Fibroblast of pulmonary artery (primary cell): ENCODE data around the gene DEFB125.
"Not testable (repeated sequence)": the region's sequence is repeated elsewhere in the genome, so short reads cannot be mapped to it uniquely, and the experiment has no call there.

ENCODE experiments used
- DNase-seq: peaks from one replicate; pipeline ENCODE4 v3.0.0-alpha.2; 2010; ENCODE audit warnings: low read depth
- H3K4me3 ChIP-seq: replicated peaks from 2 replicates; pipeline ENCODE4 v1.5.1; 2011; ENCODE audit warnings: low read depth, mild to moderate bottlenecking, control low read depth, low read length, moderate library complexity
- TF ChIP-seq, protein P1 (sequence below): IDR thresholded peaks from 2 replicates; pipeline ENCODE4 v1.5.1; 2011; ENCODE audit warnings: mild to moderate bottlenecking, control low read depth, low read length, inconsistent platforms; ENCODE audit errors: missing control alignments

The DEFB125 gene

DNA sequence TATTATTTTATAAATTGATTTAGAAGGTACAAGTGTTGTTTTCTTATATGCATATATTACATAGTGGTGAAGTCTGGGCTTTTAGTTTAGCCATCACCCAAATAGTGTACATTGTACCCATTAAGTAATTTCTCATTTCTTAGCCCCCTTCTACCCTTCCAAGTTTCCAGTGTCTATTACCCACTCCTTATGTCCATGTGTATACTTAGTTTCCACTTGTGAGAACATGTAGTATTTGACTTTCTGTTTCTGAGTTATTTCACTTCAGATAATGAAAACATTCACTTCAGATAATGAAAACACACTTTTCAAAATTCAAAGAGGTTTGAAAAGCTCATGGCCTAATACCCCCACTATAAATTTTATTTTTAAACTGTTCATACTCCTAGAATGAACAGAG, 14.5 kb downstream of the DEFB125 start:
- H3K4me3 ChIP-seq, result no peak overlapping the region
- DNase-seq, result no peak
- TF ChIP-seq, protein P1, sequence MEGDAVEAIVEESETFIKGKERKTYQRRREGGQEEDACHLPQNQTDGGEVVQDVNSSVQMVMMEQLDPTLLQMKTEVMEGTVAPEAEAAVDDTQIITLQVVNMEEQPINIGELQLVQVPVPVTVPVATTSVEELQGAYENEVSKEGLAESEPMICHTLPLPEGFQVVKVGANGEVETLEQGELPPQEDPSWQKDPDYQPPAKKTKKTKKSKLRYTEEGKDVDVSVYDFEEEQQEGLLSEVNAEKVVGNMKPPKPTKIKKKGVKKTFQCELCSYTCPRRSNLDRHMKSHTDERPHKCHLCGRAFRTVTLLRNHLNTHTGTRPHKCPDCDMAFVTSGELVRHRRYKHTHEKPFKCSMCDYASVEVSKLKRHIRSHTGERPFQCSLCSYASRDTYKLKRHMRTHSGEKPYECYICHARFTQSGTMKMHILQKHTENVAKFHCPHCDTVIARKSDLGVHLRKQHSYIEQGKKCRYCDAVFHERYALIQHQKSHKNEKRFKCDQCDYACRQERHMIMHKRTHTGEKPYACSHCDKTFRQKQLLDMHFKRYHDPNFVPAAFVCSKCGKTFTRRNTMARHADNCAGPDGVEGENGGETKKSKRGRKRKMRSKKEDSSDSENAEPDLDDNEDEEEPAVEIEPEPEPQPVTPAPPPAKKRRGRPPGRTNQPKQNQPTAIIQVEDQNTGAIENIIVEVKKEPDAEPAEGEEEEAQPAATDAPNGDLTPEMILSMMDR, result no peak

DNA sequence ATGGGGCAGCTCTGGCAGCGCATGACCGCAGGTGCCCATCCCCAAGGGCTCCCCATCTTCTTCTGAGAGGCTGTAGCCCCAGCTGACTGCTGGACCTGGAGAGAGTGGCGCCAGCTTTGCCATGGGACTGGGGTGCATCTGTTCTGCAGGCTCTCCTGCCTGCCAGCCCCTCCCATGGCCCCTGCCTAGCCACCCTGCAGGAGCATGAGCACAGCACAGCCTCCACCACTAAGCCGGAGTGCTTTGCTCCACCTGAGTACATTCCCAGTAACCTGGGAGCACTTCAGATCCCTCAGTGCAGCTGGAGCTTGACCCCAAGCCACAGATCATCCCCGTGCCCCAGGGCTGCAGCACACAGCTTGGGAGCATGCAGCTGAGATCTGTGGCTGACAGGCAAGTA, 16.0 kb downstream of the DEFB125 start:
- H3K4me3 ChIP-seq, result no peak overlapping the region
- DNase-seq, result no peak
- TF ChIP-seq, protein P1, result no peak

DNA sequence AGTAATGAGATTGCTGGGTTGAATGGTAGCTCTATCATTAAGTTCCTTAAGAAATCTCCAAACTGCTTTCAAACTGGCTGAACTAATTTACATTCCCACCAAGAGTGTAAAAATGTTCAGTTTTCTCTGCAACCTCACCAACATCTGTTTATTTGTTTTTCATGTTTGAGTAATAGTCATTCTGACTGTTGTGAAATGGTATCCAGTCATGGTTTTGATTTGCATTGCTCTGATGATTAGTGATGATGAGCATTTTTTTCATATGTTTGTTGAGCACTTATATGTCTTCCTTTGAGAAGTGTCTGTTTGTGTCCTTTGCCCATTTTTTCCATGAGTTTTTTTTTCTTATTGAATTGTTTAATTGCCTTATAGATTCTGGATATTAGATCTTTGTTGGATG, 24.9 kb downstream of the DEFB125 start:
- TF ChIP-seq, protein P1, result no peak
- DNase-seq, result no peak
- H3K4me3 ChIP-seq, result no peak overlapping the region

DNA sequence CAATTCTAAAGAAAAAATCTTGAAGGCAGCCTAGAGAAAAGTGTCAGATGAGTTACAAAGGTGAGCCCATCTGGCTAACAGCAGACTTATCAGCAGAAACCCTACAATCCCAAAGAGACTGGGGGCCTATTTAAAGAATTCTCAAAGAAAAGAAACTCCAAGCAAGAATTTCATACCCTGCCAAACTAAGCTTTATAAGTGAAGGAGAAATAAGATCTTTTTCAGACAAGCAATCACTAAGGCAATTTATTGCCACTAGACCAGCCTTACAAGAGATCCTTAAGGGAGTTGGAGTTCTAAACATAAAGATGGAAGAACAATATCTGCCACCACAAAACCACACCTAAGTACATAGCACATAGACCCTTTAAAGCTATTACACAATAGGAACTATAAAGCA, 30.0 kb downstream of the DEFB125 start:
- TF ChIP-seq, protein P1, result no peak

DNA sequence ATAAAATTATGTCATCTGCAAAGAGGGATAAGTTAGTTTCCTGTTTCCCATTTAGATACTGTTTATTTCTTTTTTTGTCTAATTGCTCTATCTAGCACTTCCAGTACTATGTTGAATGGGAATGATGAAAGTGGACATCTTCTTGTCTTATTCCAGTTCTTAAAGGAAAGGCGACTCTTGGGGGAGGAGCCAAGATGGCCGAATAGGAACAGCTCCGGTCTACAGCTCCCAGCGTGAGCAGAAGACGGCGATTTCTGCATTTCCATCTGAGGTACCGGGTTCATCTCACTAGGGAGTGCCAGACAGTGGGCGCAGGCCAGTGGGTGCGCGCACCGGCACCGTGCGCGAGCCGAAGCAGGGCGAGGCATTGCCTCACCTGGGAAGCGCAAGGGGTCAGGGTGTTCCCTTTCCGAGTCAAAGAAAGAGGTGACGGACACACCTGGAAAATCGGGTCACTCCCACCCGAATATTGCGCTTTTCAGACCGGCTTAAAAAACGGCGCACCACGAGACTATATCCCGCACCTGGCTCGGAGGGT, 42.4 kb downstream of the DEFB125 start:
- not testable (repeated sequence) for DNase-seq, H3K4me3 ChIP-seq

More for the DNA sequence above, 30.0 kb downstream of the DEFB125 start:
- no peak overlapping the region for H3K4me3 ChIP-seq
- no peak for DNase-seq

DNA sequence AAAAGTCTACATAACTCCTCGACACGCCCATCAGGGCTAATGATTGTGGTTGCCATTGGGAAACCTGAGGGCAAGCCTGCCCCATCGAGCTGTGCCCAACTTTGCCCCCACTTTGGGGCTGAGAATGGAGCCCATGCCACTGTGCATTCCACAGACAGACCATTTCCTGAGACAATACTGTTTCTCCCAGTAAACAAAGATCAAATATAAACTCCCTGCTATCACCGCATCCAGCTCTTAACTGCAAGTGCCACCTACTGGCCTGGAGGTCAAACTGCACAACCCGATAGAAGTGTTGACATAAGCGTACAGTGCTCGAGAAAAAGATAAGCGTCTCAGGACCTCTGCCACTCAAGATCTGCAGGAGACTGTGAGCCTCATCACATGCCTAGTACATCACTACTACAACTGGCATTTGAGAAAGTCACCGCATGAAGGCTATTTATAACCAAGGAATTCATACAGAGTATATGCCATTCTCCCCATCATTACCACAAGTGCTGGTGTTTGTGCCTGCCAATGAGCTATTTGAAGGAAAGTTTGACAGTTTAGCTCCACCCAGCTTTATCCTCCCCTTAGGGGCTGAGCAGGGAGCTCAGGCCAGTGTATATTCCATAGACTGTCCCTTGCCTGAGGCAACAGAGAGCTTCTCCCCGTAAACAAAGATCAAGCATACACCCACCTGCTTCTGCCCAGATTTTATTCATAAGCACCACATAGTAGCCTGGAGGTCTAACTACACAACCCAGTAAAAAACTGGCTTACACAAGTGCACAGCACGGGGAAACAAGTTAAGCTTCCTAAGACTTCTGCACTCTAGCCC, 50.4 kb downstream of the DEFB125 start:
- DNase-seq, result no peak

DNA sequence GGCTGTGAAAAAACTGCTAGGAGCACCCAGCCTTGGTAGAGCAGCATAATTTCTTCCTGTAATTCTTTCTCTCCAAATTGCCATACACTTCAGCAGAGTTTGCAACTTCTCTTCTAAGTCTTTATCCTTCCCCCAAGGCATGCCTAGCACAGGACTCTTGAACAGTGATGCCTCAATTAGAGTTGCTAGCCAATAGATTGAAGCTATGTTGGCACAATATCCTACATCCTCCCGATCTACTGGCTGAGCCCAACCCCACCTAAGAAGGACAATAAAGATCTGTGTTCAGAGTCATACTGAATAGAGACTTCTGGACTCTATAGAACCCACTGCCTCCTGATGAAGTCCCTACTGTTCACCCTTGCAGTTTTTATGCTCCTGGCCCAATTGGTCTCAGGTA, 54.8 kb downstream of the DEFB125 start, which contains the start of gene DEFB126:
Gene DEFB126, plus strand, starts transcription at position 301 of the 400 bp plus-strand sequence. Its CDS starts 39 bp downstream, at position 340.
- DNase-seq, result no peak
- TF ChIP-seq, protein P1, result no peak
- no peak within 1 kb of the TSS for H3K4me3 ChIP-seq

More for the DNA sequence above, 50.4 kb downstream of the DEFB125 start:
- TF ChIP-seq, protein P1, result no peak
- no peak overlapping the region for H3K4me3 ChIP-seq
